Skin epidermis (tissue), 12 donors: ENCODE results near the gene PCNX2.

Source experiments
- H3K27ac ChIP-seq, 21 experiments: fragments of 200-600 bp; sonication (generic) in 11 of 21; one replicate each; pipeline ENCODE4 v1.5.0; 2020; ENCODE audit warnings: mild to moderate bottlenecking in 3 of 21, inconsistent platforms in 2 of 21, moderate library complexity in 2 of 21
- H3K4me3 ChIP-seq, 7 experiments: fragments of 200-600 bp; sonication (generic) in 2 of 7; one replicate each; pipeline ENCODE4 v1.5.0; 2020; ENCODE audit warnings: inconsistent platforms in 2 of 7, mild to moderate bottlenecking in 2 of 7, moderate library complexity in 1 of 7

Gene PCNX2

DNA sequence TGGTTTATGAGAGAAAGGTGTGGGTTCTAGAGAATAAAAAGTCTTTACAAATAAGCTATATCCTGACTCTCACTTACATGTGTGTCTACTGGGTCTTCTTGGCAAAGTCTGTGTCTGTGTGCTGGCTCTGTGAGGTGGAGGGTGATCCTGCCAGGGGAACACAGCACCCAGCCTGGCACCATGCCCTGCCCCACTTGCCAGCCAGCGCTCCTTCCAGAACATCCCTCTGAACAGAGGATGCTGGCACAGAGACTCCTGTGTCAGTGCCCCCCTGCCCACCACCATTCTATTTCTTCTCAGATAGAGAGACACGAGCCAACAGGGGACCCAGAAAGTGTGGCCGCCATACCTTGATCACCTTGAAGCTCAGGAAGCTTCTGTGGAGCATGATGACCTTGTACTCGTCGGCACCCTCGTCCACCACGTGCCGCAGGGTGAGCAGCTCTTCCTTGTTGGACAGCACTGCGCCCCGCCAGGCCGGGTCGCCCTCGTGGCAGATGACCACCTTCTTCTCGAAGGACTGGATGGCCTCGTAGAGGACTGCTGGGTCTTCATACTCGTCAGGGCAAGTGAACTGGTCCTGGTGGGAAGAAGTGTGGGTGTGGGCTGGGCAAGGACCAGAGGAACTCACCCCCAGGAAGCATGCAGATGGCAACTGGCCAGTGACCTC is 295.4 kb downstream of the PCNX2 start:
- H3K27ac ChIP-seq: no peak overlapping the region
- H3K4me3 ChIP-seq: no peak overlapping the region

DNA sequence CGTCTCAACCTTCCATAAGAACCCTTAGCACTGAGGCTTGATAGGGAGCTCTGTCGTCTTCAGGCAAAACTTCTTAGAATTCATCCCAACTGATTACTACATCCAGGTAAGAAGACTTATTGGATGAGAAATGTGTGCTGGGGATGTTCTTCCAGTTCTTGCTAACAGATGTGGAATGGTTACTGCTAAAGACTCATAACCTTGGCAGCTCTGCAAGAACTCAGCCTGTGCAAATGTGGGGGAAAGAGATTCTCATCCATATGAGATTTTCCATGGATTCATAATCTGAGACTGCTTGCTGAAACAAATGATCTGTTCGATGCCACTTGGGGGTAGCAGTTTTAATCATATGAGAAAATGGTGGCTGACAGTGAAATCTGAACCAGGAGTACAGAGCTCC is 296.9 kb downstream of the PCNX2 start:
- Histone ChIP-seq H3K4me3 (no peak overlapping the region), H3K27ac (no peak overlapping the region)

- no peak overlapping the region for H3K27ac ChIP-seq
- H3K4me3 ChIP-seq: no peak overlapping the region
These were observed 297.4 kb downstream of the PCNX2 start for GRCh38 chr1:232998138-232998537.

DNA sequence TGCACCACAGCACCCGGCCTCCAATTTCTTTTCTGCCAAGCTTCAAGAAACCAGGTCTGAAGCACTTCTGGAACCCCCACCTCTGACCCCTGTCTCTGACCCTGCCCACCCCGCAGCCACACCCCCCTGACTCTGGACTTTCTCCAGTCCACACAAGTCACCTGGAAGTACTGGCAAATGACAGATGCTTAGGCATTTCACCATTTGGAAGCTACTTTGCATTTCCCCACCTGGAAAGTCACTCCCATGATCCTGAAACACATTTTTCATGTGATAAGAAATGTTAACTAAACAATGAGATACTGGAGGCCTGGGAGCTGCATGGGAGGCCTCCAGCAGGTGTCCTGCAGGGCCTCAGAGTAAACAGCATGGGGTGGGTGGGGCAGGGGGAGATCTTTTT is 299.4 kb downstream of the PCNX2 start:
- H3K4me3 ChIP-seq: no peak overlapping the region
- no peak overlapping the region for H3K27ac ChIP-seq

- Histone ChIP-seq H3K4me3 (no peak overlapping the region), H3K27ac (no peak overlapping the region)
These were observed 300.3 kb downstream of the PCNX2 start for GRCh38 chr1:232995189-232995588.

DNA sequence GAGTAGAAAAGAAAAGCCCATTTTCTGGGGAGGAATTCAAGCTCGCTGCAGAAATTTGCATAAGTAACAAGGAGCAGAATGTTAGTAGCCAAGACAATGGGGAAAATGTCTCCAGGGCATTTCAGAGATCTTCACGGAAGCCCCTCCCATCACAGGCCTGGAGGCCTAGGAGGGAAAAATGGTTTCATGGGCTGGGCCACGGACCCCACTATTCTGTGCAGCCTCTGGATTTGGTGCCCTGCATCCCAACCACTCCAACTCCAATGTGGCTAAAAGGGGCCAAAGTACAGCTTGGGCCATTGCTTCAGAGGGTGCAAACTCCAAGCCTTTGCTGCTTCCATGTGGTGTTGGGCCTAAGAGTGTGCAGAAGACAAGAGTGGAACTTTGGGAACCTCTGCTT is 302.0 kb downstream of the PCNX2 start:
- Histone ChIP-seq H3K4me3 (no peak overlapping the region), H3K27ac (no peak overlapping the region)

DNA sequence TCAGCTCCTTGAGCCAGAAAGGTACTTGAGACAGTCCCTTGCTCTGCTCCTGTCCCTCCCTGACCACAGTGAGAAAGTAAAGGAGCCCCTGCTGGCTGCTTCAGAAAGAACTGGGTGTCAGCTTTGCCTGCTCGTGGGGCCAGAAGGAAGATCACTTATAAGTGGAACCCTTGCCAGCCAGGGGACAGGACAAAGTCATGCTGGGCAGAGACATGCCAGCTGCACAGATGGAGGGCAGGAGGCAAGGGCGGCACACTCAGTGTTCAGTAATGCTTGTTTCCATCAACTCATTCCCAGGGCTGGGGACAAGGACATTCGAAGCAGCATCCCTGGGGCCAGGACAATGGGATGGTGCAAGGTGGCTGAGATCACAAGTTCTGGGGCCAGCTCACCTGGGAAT is 303.3 kb downstream of the PCNX2 start:
- Histone ChIP-seq H3K4me3 (no peak overlapping the region), H3K27ac (no peak overlapping the region)

DNA sequence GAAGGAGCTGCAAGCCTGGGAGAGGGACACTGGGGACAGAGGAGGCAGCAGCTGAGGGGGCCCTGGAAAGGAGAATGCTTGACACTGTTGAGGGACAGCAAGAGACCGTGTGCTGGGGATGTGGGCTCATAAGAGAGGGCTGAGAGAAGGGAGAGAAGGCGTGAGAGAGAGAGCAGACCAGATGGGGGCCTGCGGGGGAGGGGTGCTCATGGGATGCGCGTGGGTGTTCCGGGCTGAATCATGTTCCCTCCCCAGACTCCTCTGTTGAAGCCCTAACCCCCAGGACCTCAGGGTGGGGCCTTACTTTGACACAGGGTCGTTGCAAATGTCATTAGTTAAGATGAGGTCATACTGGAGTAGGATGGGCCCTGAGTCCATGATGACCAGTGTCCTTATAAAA is 304.3 kb downstream of the PCNX2 start:
- Histone ChIP-seq H3K4me3 (no peak overlapping the region), H3K27ac (no peak overlapping the region)

DNA sequence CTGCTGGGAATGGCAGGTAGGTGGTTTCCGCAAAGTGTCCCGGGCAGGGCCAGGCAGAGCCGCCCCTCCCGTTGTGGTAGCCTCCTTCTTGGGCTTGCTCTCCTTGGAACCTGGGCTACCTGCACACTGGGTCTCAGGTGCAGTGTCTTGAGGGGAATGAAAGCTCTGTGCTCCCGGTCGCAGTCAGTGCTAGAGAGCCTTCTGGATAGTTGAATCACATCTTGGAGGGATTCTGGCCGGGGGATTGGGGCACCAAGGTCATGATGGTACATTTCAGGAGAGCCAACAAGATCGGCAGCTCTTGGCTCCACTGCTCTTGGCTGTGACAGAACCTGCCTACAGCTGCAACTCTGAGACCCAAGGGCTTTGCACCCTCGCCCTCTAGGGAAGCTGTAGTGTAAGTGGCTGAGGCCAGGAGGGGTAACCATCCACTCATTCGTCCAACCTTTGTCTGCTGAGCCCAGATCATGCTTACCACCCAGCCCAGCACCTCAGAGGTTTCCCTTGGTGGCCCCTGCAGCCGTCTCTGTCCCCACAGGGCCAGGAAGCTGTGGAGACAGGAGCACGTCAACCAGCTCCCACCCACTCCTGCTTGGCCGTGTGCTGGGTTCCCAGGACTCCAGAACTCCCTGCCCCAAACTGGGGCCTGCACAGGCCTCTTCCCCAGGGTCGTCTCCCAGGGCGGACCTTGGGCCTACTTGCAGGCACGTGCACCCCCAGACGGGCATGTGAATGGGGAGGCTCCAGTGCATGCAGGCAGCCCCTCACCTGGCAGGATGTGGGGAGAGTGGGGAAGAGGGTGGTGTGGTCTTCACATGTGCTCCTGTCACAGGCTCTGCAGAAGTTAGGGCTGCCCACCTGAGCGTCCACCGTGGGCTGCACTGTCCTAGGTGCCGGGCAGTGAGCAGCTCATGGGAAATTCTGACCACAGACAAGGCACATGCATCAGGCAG is 305.1 kb downstream of the PCNX2 start:
- Histone ChIP-seq H3K4me3 (no peak overlapping the region), H3K27ac (no peak overlapping the region)

- Histone ChIP-seq H3K27ac (no peak overlapping the region), H3K4me3 (no peak overlapping the region)
These were observed 306.9 kb downstream of the PCNX2 start for GRCh38 chr1:232988572-232989040.

- Histone ChIP-seq H3K27ac (no peak overlapping the region), H3K4me3 (no peak overlapping the region)
These were observed 307.8 kb downstream of the PCNX2 start for GRCh38 chr1:232987774-232988140.

DNA sequence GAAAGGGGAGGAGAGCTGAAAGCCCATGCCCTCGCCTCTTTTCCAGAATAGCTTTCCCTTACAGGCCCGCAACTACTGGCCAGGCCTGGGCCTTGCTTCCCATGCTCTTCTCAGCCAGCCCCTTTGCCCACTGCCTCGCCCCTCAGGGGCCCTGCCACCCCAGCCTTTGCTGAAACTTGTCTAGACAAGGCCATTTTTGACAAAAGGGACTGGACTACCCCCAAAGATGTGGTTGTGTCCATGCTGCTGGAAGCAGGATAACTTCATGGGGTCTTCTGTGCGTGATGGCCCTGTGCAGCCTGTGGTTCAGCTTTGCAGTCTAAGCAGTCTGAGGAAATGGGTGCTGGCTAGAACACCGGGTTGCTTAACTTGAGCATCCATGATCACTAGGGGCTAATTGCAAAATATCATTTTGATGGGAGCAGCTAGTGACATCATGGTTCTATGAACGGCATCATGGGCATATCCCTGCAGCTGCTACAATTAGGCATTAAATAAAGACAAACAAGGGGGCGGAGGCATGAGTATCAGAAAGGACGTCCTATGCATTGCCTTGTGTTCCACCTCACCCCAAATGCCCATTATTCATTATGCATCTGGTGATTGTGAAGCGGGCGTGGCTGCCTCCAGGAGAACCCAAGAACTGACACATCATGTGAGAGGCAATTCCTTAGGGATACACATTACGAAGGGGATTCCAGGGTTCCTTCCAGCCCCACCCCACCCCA is 308.3 kb downstream of the PCNX2 start:
- H3K27ac ChIP-seq: no peak overlapping the region
- H3K4me3 ChIP-seq: no peak overlapping the region

GRCh38 chr1:232986527-232986922 is 309.0 kb downstream of the PCNX2 start:
- H3K4me3 ChIP-seq: no peak overlapping the region
- no peak overlapping the region for H3K27ac ChIP-seq

GRCh38 chr1:232985882-232986526 is 309.5 kb downstream of the PCNX2 start:
- Histone ChIP-seq H3K27ac (no peak overlapping the region), H3K4me3 (no peak overlapping the region)

DNA sequence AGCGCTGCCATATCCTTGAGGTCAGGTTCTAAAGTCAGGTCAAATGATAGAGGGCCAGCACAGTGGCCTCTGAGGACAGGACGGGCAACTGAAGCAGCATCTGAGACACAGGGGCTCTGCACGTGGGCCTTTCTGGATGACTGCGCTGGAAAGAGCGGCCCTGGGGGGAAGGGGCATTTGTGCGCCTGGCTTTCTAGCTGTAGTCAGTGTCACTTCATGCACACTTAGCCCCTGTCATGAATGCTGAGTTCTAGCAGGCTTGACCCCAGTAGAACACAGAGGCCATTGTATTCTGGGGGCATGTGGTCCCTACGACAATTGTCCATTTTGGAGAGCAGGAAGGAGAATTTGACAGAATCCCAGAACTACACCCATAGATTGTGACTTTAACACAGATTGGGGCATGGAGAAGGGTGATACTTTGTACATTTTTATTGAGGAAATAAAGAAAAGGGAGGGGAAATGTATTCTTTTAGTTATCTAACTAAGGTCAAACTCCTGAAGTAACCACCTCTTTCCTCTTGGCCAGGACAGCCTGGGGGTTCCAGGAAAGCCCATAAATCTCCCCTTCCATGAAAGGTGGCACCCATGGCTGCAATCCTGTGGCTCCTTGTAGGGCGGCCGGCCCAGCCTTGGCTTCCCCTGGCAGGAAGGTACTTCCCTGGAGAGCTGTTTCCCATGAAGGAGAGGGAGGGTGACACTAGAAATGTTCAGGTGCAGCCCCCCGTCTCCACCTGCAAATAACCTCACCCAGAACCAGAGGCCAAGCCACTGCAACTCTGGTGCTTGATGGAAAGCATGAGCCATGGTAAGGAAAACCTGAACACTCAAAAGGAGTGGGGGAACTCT is 310.7 kb downstream of the PCNX2 start:
- Histone ChIP-seq H3K27ac (no peak overlapping the region), H3K4me3 (no peak overlapping the region)

GRCh38 chr1:232983817-232984567 is 311.5 kb downstream of the PCNX2 start:
- no peak overlapping the region for H3K4me3 ChIP-seq
- no peak overlapping the region for H3K27ac ChIP-seq

DNA sequence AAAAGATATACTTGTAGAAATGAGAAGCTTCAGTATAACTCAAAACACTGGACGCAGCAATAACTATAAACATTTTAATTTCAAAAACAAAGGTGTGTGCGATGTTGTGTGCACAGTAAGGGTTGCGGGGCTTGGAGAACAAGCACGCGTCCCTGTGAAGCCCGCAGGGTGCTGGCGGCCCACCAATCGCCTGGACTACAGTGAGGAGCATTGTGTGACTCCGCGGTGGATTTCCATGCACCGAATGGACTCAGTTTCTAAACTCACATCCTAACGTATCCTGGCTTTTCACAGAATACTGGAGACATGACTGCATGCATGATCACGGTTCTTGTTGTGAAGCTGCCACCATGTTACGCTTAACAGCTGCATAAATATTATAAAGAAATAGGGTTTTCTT is 312.1 kb downstream of the PCNX2 start:
- H3K4me3 ChIP-seq: no peak overlapping the region
- no peak overlapping the region for H3K27ac ChIP-seq

DNA sequence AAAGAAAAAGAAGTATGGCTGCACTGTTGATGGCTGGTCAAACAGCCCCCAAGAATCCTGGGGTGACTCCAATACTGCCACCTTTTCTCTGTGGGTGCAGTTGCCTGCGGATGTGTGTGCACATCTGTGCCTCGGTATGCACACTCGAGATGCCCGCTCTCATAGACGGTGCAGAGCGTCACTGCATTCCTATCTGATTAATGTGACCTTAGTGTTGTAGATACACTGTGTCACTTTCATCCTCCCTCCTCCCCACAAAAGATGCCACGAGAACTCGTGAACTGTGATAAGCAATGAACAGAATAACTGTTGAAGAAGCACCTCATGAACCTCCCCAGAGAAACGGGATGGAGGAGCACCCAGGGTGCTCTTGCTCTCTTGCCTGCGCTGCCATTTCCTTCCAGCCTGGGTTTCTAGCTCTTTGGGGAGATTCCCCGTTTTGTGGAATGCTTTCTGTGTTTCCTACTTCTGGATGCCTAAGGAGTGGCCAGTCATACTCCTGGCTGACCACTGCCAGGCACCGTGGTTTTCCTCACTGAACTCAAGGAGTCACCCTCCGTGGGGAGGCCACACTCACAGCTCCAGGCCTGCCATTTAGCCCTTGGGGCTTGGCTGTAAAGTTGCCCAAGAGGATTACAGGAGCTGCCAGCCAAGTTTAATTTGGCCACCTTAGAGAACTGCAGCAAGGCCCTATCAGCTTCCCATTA is 313.1 kb downstream of the PCNX2 start:
- H3K27ac ChIP-seq: peak overlapping the region in 1 of 21 experiments; percentile 29

More for the DNA sequence above, 313.1 kb downstream of the PCNX2 start:
- H3K4me3 ChIP-seq: no peak overlapping the region
